ENCODE results near the gene GAK.

The GAK gene

DNA sequence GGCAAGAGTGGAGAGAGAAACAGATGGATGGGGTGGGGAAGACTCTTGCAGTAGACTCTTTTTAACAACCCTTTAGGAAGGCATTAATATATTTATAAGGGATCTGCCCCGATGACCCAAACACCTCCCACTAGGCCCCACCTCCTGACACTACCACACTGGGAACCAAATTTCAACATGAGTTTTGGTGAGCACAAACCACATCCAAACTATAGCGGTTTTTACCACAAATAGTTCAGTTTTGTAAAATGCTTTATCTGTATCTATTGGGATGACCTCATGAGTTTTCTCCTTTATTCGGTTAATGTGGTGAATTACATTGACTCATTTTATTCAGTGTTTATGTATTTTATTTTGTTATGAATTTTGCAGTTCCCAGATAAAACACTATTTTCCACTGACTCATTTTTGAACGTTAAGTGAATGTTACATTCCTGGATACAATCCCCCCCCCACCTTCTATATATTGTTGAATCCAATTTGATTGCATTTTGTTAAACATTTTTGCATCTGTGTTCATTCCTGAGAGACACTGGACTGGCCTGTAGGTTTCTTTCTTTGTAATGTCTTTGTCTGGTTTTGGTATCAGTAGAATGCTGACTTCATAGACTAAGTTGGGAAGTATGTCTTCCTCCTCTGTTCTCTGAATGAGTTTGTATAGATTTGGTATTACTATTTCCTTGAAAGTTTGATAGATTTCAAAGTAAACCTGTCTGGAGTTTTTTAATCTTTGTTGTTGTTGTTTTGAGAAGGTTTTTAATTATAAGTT lies 92.3 kb downstream of the GAK start:
- Histone ChIP-seq H3K9me3 (ENCODE audit: low read length) (peaks cover 12% of the 10 kb centered on the region), H3K27me3 (ENCODE audit: control insufficient read depth in 1 of 2, insufficient read depth in 2 of 2, low read length in 2 of 2) (no peaks in the 10 kb centered on the region), H3K4me1 (ENCODE audit: insufficient read depth, low read length) (no peaks in the 10 kb centered on the region), H3K36me3 (ENCODE audit: insufficient read depth, low read length) (no peaks in the 10 kb centered on the region), H3K27ac (ENCODE audit: low read depth, low read length) (no peak overlapping the region), H3K9ac (ENCODE audit: low read length) (no peak overlapping the region), H3K4me3 (ENCODE audit: low read depth in 1 of 2, low read length in 2 of 2) (no peak overlapping the region)

DNA sequence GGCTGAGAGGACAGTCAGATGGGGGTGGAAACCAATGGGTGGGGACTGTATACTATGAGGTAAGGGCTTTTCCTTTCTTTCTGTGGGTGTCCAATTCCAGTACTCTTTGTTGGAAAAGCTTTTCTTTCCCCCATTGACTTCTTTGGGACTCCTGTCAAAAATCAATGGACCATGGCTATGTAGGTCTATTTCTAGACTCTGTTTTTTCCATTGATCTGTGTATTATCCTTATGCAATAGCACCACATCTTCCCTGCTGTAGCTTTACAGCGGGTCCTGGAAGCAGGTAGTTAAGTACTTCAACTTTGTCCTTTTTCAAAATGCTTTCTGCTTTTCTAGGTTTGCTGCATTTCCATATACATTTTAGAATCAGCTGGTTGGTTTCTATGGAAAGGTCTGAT lies 94.3 kb downstream of the GAK start:
- Histone ChIP-seq H3K4me1 (ENCODE audit: insufficient read depth, low read length) (no peaks in the 10 kb centered on the region), H3K9ac (ENCODE audit: low read length) (no peak overlapping the region), H3K27ac (ENCODE audit: low read depth, low read length) (no peak overlapping the region), H3K9me3 (ENCODE audit: low read length) (peaks cover 12% of the 10 kb centered on the region), H3K27me3 (ENCODE audit: control insufficient read depth in 1 of 2, insufficient read depth in 2 of 2, low read length in 2 of 2) (no peaks in the 10 kb centered on the region), H3K4me3 (ENCODE audit: low read depth in 1 of 2, low read length in 2 of 2) (no peak overlapping the region), H3K36me3 (ENCODE audit: insufficient read depth, low read length) (no peaks in the 10 kb centered on the region)

DNA sequence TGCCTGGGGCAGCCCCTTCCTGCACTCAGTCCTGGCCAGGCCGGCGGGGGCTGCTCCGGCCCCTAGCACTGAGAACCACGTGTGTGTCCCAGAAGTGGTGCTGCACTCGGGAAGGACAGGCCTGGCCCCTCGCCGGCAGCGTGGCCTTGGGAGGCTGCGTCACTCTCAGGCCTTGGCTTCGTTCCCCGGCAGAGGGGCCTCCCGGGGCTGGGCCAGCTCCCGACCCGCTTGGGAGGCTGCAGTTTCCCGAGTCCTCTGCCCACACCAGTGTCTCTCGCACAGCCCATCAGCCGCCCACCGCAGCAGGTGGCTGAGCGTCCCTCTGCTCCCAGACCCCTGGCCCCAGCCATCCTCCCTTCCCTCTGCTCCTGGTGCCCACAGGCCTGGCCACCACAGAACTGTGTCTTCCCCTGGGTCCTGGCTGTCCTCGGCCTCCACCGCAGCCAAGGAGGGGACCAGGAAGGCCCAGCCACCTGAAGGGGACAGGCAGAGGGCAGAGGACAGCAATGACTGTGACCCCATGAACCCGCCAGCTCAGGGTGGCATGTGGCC lies 95.3 kb downstream of the GAK start:
- Histone ChIP-seq H3K27me3 (ENCODE audit: control insufficient read depth in 1 of 2, insufficient read depth in 2 of 2, low read length in 2 of 2) (no peaks in the 10 kb centered on the region), H3K27ac (ENCODE audit: low read depth, low read length) (no peak overlapping the region), H3K9ac (ENCODE audit: low read length) (no peak overlapping the region), H3K36me3 (ENCODE audit: insufficient read depth, low read length) (no peaks in the 10 kb centered on the region), H3K9me3 (ENCODE audit: low read length) (peaks cover 13% of the 10 kb centered on the region), H3K4me1 (ENCODE audit: insufficient read depth, low read length) (no peaks in the 10 kb centered on the region), H3K4me3 (ENCODE audit: low read depth in 1 of 2, low read length in 2 of 2) (no peak overlapping the region)

DNA sequence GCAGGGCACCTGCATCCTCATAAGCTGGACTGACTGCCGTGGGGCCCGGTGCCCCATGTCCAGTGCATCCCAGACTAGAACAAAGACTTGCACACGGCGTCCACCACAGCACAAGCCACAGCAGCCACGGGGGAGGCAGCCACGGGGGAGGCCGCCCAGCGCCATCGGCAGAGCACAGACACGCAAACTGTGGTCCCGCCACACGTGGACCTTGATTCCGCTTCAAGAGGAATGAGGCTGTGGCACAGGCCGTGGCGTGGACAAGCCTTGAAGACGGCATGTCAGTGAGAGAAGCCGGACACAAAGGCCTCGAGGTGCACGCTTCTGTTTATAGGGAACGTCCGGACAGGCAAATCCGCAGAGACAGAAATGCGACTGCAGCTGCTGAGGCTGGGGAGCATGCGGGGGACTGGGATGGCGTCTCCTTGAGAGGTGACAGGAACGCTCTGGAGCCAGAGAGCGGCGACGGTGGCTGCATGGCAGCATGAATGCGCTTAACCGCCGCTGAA lies 96.1 kb downstream of the GAK start:
- H3K9me3 ChIP-seq (ENCODE audit: low read length): peaks cover 17% of the 10 kb centered on the region
- H3K36me3 ChIP-seq (ENCODE audit: insufficient read depth, low read length): no peaks in the 10 kb centered on the region
- no peaks in the 10 kb centered on the region for H3K27me3 ChIP-seq (ENCODE audit: control insufficient read depth in 1 of 2, insufficient read depth in 2 of 2, low read length in 2 of 2)
- no peak overlapping the region for H3K9ac ChIP-seq (ENCODE audit: low read length)
- H3K4me1 ChIP-seq (ENCODE audit: insufficient read depth, low read length): no peaks in the 10 kb centered on the region
- H3K27ac ChIP-seq (ENCODE audit: low read depth, low read length): no peak overlapping the region
- H3K4me3 ChIP-seq (ENCODE audit: low read depth in 1 of 2, low read length in 2 of 2): no peak overlapping the region

DNA sequence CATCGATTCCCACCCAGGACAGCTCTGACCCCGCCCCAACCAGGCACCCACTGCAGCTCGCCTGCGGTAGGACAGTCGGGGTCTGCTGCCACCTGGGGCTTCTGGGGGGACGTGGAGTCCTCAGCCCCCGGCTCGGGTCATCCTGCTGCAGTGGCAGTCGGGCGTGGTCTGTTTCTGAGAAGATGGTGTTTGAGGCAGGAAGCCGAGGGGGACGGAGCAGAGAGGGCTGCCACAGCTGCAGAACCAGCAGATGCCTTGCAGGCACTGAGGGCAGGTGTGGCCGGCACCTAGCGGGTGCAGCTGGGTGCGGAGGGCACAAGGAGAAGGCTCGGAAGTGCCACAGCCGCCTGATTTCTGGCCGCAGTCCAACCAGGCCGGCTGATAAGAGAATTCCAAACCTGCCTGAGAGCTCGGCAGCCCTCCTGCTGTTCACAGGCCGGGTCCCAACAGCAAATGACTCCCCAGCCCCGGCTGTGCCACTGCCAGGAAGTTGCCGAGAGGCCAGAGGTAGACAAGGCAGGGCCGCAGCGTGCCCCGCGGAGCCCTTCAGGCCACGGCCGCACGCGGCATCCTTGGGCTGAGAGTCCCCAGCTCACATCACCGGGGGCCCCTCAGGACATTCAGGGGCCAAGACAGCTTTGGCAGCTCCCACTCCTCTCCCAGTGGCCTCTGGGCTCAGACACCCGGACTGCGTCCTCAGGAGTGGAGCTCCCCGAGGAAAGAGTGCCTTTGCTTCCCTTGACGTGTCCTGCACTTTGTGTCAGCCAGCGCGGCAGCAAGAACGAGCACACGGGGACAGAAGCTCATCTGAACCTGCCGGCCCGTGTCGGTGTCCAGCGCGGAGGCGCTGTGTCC lies 96.7 kb downstream of the GAK start:
- H3K36me3 ChIP-seq (ENCODE audit: insufficient read depth, low read length): no peaks in the 10 kb centered on the region

DNA sequence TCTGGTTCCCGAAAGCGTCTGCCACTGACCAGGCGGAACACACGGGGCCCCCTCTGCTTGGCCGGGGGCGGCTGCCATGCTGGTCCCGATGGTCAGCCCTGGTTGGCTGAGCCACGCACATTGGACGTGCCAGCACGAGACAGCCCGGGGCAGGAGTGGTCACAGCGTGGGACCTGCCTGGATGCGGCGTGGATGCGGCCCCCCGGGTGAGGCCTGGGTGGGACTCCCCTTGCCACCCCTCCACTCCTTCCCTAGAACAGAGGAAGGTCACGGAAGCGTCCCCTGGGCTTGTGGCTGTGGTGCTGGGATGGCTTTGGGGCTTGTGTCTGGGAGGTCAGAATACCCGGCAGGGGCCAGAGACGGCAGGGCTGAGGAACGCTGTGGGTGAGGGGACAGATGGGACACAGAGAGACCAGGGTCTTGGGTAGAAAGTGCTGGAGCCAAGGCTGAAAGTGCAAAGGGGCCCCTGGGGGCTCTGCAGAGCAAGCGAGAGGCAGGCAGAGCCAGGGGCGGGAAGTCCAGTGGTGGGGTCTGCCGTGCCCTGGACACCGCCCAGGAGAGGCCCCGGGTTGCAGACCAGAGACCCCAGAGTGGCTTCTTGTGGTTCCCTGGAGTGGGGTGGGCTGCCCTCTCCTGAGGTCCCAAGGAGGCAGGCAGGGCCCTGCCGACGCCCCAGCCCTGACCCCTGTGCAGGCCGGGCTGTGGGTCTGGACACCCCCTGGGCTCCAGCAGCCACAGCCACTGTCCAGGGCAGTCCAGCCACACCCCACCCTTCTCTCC lies 97.6 kb downstream of the GAK start:
- H3K27me3 ChIP-seq (ENCODE audit: control insufficient read depth in 1 of 2, insufficient read depth in 2 of 2, low read length in 2 of 2): peaks cover 0 to 12% of the 10 kb centered on the region in 2 donors
- H3K36me3 ChIP-seq (ENCODE audit: insufficient read depth, low read length): no peaks in the 10 kb centered on the region
- H3K9me3 ChIP-seq (ENCODE audit: low read length): peaks cover 17% of the 10 kb centered on the region
- H3K9ac ChIP-seq (ENCODE audit: low read length): no peak overlapping the region
- H3K4me1 ChIP-seq (ENCODE audit: insufficient read depth, low read length): no peaks in the 10 kb centered on the region
- H3K4me3 ChIP-seq (ENCODE audit: low read depth in 1 of 2, low read length in 2 of 2): no peak overlapping the region
- no peak overlapping the region for H3K27ac ChIP-seq (ENCODE audit: low read depth, low read length)

More for the DNA sequence above, 96.7 kb downstream of the GAK start:
- Histone ChIP-seq H3K4me1 (ENCODE audit: insufficient read depth, low read length) (no peaks in the 10 kb centered on the region), H3K9ac (ENCODE audit: low read length) (no peak overlapping the region), H3K27me3 (ENCODE audit: control insufficient read depth in 1 of 2, insufficient read depth in 2 of 2, low read length in 2 of 2) (peaks cover 0 to 5% of the 10 kb centered on the region in 2 donors), H3K4me3 (ENCODE audit: low read depth in 1 of 2, low read length in 2 of 2) (no peak overlapping the region), H3K9me3 (ENCODE audit: low read length) (peaks cover 17% of the 10 kb centered on the region), H3K27ac (ENCODE audit: low read depth, low read length) (no peak overlapping the region)

DNA sequence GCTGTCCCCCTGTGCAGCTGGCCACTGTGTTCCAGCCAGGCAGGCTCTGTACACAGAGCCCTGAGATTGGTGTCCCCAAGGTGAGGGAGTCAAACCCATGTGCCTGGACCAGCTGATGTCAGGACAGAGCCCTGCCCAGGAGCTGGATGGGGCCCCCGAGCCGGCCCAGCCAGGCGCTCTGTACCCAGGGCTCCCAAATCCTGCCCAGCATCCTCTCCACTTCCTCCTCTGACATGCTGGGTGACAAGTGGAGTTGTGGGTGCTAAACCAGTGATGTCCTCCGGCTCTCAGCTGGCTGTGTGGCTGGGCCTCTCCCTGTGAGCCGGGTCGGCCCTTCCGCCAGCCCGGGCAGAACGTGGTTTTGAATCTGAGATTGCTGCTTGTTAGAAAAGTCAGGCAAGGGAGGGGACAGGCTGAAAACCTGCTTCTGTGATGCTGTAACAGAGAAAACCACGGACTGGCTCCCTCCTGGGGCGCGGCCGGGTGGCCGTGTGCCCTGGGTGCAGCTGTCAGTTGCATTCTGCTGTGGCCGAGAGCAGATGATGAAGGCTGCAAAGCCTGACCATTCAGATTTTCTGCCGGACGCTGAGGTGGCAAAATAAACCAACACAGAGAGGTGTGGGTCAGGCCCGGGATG lies 98.3 kb downstream of the GAK start:
- H3K27ac ChIP-seq (ENCODE audit: low read depth, low read length): no peak overlapping the region
- no peak overlapping the region for H3K4me3 ChIP-seq (ENCODE audit: low read depth in 1 of 2, low read length in 2 of 2)
- peaks cover 0 to 17% of the 10 kb centered on the region in 2 donors for H3K27me3 ChIP-seq (ENCODE audit: control insufficient read depth in 1 of 2, insufficient read depth in 2 of 2, low read length in 2 of 2)
- H3K4me1 ChIP-seq (ENCODE audit: insufficient read depth, low read length): no peaks in the 10 kb centered on the region
- no peak overlapping the region for H3K9ac ChIP-seq (ENCODE audit: low read length)
- peaks cover 17% of the 10 kb centered on the region for H3K9me3 ChIP-seq (ENCODE audit: low read length)
- no peaks in the 10 kb centered on the region for H3K36me3 ChIP-seq (ENCODE audit: insufficient read depth, low read length)

DNA sequence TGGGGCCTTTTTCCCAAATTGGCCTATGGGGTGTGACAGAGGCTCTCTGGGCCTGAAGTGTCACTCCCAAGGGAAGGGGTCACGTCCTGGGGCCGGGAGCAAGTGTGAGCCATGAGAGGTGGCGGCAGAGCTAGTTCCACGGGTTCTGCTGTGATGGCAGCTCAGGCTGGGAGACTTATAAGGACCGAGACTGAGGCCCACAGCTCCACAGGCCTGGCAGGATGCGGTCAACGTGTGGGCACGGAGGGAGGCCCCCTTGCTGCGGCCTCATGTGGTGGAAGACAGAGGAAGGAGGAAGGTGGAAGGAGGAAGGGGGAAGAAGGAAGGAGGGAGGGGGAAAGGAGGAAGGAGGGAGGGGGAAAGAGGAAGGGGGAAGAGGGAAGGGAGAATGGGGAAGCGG lies 99.0 kb downstream of the GAK start:
- H3K27ac ChIP-seq (ENCODE audit: low read depth, low read length): no peak overlapping the region
- H3K9me3 ChIP-seq (ENCODE audit: low read length): peaks cover 13% of the 10 kb centered on the region
- peaks cover 0 to 24% of the 10 kb centered on the region in 2 donors for H3K27me3 ChIP-seq (ENCODE audit: control insufficient read depth in 1 of 2, insufficient read depth in 2 of 2, low read length in 2 of 2)
- H3K4me3 ChIP-seq (ENCODE audit: low read depth in 1 of 2, low read length in 2 of 2): no peak overlapping the region
- H3K36me3 ChIP-seq (ENCODE audit: insufficient read depth, low read length): no peaks in the 10 kb centered on the region
- no peak overlapping the region for H3K9ac ChIP-seq (ENCODE audit: low read length)
- H3K4me1 ChIP-seq (ENCODE audit: insufficient read depth, low read length): no peaks in the 10 kb centered on the region

DNA sequence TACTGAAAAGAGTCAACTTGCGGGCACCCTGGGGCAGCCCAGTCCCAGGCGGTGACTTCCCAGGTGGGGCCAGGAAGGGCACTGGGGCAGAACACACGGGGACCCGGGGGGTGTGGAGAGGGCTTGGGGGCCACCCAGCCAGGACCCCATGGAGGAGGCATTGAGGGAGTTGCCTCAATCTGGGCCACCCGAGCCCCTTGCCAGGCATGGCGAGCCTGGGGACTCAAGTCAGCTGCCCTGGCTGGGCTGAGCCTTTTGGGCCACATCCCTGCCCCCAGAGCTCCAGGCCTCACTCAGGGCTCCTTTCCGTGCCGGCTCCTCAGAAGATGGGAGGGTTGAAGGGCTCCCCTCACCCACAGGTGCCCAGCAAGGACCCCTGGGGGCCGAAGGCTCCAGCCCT lies 99.6 kb downstream of the GAK start:
- no peak overlapping the region for H3K4me3 ChIP-seq (ENCODE audit: low read depth in 1 of 2, low read length in 2 of 2)
- H3K9ac ChIP-seq (ENCODE audit: low read length): no peak overlapping the region
- no peak overlapping the region for H3K27ac ChIP-seq (ENCODE audit: low read depth, low read length)
- H3K4me1 ChIP-seq (ENCODE audit: insufficient read depth, low read length): no peaks in the 10 kb centered on the region
- H3K27me3 ChIP-seq (ENCODE audit: control insufficient read depth in 1 of 2, insufficient read depth in 2 of 2, low read length in 2 of 2): peaks cover 0 to 30% of the 10 kb centered on the region in 2 donors
- peaks cover 7% of the 10 kb centered on the region for H3K9me3 ChIP-seq (ENCODE audit: low read length)
- no peaks in the 10 kb centered on the region for H3K36me3 ChIP-seq (ENCODE audit: insufficient read depth, low read length)

DNA sequence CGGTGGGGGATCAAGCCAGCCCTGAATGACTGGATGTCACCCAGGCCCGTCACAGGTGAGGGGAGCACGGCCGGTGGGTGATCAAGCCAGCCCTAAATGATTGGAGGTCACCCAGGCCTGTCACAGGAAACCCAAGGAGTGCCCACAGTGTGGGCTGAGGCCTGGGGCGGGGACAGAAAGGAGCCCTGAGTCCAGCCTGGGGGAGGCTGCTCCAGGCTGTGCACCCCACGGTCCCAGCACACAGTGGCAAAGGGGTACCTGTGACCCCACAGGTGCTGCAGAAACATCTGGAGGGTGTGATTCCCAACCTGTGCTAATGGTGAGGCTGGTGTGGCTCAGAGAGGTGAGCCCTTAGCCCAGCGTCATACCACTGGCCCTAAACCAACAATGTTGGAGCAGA lies 100.0 kb downstream of the GAK start:
- no peak overlapping the region for H3K27ac ChIP-seq (ENCODE audit: low read depth, low read length)
- peaks cover 5% of the 10 kb centered on the region for H3K9me3 ChIP-seq (ENCODE audit: low read length)
- no peaks in the 10 kb centered on the region for H3K36me3 ChIP-seq (ENCODE audit: insufficient read depth, low read length)
- no peak overlapping the region for H3K9ac ChIP-seq (ENCODE audit: low read length)
- no peaks in the 10 kb centered on the region for H3K4me1 ChIP-seq (ENCODE audit: insufficient read depth, low read length)
- H3K4me3 ChIP-seq (ENCODE audit: low read depth in 1 of 2, low read length in 2 of 2): no peak overlapping the region
- H3K27me3 ChIP-seq (ENCODE audit: control insufficient read depth in 1 of 2, insufficient read depth in 2 of 2, low read length in 2 of 2): peaks cover 0 to 35% of the 10 kb centered on the region in 2 donors
